T-helper 9 cell (primary cell): Measurements from ENCODE around the gene TBC1D14.

Experiments used
- DNase-seq: peaks from one replicate; pipeline ENCODE4 v3.0.0-alpha.2; 2020

TBC1D14 gene

DNA sequence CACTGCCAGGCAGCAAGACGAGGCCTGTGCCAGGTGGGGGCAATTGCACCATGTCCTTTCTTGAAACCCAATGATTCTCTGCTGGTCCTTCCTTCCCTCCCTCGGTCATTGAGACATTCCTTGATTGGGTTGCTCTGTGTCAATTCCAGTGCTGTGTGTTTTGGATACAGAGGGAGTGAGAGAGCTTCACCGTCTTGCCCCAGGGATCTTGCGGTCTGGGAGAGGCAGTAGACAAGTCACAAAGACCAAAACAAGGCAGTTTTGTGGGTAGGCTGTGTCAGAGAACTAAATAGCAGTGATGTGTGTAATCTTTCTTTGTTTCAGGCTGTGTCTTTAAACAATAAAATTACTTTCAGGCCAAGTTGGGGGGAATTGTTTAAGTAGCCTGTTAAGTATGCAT lies 94.7 kb downstream of the TBC1D14 start:
- DNase-seq: no peak

DNA sequence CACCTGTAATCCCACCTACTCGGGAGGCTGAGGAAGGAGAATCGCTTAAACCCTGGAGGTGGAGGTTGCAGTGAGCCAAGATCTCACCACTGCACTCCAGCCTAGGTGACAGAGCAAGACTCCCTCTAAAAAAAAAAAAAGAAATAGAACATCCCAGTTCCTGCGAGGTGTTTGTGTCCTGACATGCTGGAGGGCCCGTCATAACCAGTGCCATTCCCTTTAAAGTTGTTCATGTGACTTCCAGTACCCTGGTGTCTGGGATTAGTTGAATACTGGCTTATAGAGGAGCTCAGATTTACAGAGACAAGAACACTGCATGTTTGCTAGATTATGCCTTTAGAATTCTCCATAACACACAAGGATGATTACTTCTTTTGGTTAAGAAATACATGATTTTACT lies 95.9 kb downstream of the TBC1D14 start:
- no peak for DNase-seq

DNA sequence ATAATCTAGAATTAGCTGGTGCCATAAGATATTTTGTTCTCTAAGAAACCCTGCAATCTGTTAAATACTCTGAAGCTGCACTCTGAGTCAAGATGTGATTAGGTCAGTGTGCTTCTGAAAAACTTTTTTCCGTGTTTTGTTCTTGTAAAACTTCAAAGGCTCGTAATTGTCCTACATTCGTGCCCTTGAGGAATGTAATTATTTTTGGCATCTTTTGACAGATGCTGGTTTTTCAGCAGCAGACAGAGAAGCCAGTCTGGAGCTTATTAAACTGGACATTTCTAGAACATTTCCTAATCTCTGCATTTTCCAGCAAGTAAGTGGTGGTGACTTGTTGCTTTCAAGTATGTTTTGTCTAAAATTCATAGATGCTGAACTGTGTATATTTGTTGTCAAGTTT lies 96.8 kb downstream of the TBC1D14 start:
- no peak for DNase-seq

DNA sequence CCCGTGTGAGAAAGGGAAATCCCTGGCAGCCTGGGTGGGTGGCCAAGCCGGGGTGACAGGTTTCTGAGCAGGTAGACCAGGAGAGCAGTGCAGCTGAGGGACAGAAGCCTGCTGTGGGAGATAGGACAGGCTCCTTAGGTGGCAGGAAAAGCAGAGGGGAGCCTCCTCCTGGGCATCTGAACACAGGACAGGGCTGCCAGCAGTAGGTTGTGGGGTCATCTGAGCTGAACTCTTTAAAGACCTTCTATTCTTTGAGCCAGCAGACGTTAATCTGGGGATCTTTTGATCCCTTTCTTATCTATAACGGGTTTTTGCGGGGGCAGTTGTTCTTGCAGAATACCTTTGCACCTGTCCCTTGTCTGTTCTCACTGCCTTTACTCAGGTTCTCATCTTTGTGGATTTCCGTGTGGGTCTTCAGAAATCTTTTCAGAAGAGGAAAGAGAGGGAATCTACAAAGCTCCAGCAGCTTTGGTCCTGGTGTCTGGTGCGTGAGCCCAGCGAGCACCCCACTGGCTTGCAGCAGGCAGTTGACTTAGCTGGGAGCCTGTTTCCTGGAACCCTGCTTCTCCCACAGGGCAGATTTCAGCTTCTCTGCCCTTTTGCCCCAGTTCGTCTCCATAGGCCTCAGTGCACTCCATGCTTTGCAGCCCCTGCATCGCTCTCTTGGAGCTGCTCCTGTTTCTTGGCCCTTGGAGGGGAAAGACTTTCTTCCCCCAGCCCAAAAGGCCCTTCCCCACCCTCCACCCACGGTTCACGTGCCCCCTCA lies 97.7 kb downstream of the TBC1D14 start:
- DNase-seq: no peak

DNA sequence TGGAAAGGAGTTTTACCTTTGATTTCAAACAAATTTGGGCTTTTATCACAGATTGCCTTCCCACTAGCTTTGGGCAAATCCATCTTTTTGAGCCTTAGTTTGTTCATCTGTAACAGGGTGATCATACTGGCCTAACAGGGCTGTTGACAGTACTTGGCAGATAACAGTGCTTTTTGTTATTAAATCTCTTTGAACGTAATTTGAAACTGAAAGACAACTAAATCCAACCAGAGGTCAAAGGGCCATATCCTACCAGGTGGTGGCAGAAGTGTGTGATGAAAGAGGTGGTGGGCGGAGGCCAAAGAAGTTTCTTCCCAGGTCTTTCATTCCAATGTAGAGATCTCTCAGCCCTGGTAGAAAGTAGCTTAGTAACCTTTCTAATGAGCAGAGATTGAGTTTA lies 98.3 kb downstream of the TBC1D14 start:
- DNase-seq: no peak

DNA sequence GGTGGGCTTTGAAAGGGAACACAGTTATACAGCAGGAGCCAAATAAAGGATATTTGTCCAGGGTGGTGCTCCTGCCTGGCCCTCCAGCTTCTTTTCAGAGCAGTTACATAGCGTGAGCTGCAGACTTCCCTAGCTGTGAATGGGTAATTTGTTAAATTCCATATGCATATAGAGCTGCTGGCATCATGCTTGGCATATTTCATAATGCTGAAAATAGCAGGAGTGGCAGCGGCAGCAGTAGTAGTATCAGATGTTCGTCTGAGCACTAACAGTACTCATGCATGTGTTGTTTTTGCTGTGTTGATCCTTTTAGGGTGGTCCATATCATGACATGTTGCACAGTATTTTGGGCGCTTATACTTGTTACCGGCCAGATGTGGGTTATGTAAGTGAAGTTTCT lies 99.9 kb downstream of the TBC1D14 start:
- no peak for DNase-seq

DNA sequence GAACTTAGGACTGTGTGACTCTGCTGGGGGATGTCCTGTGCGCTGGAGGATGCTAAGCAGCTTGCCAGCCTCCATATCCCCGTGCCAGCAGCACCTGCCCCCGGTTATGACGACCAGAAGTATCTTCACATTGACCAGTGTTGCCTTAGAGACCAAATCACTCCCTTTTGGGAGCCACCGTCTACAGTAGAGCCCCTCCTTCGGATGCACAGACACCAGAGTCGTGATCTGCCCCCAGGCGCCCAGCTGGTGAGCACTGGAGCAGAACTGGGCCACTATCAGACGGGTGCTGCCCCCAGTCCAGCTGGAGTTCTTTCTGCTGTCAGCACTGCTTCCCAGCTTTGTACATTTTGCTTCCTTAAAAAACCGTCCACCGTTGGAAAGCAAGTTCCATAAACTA lies 103.5 kb downstream of the TBC1D14 start:
- no peak for DNase-seq

DNA sequence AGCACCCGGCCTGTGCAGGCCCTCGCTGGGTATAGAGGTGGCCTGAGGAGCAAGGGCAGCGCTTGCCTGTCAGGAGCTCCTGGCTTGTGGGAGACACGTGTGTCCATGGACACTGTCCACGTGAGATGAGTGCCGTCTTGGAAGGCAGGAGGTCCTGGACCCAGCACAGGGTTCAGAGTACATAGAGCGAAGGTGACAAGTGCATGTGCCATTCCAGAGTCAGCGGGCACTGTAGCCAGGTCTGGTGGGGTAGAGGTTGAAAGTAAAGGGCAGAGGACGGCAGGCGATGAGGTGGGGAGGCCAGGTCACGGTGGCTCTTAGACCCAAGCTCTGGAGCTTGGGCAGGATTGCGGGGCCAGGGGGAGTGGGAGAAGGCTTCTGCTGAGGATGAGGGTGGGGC lies 105.2 kb downstream of the TBC1D14 start:
- DNase-seq: no peak

DNA sequence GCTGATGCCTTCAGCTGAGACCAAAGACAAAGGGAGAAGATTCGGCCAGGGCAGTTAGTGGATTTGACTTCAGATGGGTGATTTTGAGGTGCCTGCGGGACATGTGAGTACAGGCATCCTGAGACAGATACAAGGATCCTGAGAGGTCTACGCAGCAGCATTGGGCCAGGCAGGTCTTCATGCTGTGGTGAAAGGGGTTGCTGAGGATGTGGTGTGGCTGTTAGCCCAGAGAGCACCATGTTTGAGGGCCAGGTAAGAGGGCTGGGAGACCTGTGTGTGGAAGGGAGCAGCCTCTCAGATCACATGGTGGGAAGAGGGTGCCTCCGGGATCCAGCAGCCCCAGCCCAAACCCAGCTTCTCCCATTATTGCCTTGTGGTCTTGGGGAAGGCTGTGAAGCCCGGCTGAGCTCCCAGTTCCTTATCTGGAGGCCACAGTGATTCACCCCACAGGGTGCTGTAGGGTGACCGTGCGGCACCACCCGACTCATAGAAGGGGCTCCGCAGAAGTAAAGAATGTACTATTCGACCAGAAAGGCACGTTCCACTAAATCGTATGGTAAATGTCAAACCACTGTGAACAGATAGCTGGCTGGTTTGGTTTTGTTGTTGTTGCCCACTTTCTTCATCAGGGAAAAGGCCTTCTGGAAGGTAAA lies 105.9 kb downstream of the TBC1D14 start:
- no peak for DNase-seq

DNA sequence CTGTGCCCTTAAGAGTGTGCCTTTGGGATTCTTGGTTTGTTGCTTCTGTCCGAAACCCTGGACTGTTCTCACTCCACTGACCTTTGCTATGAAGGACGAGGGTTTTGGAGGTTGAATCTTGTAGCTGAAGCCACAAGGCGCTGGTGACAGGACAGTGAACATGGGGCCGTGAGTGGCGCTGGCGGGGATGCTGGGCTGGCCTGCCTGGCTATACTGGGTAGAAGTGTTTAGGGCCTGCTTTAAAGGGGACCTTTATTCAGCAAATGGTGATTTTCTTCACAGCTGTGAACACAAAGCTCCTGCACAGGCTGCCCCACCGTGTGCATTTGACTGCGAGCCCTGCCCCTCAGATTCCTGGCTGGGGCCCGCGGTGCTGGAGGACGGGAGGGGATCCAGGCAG lies 106.5 kb downstream of the TBC1D14 start:
- no peak for DNase-seq

DNA sequence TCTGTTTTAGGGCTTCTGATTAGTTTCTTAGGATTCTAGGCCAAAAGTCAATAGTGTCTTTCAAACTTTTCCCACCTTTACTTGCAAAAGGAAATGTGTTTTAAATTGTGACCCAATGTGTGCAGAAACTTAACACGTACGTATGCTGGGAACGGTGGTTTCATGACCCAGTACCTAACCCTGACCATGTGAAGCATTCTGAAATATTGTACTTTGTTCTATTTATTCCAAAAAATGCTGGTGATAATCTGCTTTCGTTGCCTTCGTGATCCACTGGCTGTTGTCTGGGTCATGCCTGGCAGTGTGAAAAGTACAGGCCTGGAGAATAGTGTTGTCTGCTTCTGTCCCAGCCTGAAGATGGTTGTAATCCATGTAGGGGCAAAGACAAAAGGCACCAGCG lies 106.9 kb downstream of the TBC1D14 start:
- no peak for DNase-seq

DNA sequence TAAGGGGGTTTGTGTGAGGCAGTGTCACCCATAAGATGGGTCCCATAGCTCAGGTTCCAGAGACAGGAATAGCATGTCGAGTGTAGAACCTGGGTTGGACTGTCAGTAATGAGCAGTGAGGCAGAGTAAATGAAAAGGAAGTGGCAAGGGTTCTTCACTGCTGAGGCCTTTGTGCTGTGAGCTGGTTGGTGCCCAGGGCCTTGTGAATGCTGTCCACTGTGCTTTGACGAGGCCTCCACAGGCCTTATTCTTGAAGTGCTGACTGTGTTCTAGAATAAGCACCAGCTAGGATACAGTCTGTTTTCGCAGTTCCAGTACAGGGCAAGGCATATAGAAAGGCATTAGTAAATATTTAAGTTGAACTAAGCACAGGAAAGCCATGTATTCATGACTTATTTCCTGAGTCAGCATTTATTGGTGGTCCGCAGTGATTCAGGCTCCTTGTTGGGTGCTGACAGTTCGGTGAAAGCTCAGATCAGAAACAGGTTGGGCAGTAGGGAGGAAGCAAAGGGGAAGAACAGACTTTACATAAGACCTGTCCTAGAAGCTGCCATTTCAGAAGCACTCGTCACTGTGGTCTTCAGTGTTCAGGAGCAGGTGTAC lies 107.9 kb downstream of the TBC1D14 start:
- no peak for DNase-seq

DNA sequence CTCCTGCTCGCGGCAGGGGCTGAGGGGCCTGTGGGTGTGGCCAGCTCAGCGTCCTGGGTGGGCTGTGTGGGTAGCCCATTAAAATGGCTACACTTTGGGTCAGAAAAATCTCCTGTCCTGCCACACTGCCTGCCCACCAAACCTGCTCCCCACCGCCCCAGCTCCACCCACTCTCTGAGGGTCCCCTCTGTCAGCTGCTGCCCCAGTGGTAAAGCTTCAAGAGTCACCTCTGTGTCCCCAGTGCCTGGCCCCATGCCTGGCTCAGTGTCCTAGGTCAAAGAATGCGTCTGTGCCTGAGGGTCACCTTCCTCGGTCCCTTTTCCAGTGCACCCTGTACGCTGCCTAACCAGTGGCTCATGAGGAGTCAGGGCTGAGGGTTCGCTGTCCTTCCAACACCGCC lies 108.7 kb downstream of the TBC1D14 start:
- DNase-seq: no peak

DNA sequence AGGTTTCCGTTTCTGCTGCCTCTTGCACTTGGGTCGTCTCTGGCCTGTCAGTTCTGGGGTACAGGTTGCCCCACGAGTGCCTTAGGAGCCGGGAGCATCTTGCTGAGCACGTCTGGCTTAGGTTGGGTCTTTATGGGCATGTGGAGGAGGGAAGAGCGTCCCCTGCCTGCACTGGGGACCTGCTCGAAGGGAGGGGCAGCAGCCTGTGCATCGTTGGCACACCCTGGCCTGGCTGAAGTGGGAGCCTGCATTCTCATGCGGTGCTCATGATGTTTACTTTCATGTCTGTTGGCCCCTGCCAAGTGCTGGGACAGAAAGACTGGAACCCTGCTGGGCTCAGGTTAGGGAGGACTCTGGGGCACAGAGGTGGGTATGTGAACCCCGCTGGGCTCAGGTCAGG lies 109.7 kb downstream of the TBC1D14 start:
- no peak for DNase-seq

DNA sequence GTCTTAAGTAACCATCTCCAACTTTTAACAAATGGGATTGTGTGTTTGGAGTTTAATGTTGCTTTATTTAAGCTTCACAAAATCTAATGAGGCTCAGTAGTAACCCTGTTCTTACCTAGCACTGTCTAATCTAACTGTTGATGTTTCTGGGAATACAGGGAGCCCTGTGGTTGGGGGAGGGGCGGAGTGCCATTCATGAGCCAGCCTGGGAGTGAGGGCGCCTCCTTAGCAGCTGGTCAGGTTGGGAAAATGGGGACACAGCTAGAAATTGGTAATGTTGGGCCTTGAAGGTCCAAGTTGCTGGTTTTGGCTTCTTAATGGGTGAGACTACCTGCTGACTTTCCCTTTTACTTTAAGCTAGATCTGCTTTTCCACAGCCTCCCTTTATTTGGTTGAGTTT lies 110.7 kb downstream of the TBC1D14 start:
- DNase-seq: no peak

DNA sequence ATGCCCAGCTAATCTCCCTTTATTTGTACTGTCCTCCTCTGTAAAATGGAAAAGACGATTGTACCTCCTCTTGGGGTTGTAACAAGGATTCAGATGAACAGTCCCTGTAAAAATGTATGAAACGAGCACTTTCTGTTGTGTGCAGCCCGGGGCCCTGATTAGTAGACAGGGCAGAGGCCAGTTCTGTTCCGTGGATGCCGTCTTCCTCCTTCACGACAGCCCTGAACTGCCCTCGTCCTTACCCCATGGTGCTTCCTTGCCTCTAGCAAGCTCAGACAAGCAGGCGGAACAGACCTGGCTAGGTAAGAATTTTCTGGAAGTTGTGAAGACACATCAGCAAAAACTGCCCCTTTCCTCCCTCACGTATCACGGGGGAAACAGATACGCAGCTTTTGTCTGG lies 111.2 kb downstream of the TBC1D14 start:
- no peak for DNase-seq

DNA sequence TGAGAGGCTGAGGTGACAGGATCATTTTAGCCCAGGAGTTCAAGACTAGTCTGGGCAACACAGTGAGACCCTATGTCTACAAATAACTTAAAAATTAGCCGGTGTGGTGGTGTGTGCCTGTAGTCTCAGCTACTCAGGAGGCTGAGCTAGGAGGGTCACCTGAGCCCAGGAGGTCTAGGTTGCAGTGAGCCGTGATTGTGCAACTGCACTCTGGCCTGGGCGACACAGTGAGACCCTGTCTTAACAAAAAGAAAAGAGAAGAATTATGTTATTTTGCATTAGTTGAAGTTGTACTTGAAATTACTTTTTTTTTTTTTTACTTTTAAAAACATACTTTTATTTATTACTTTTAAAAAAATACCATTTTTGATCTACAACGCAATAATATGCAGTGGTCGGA lies 111.7 kb downstream of the TBC1D14 start:
- DNase-seq: no peak

DNA sequence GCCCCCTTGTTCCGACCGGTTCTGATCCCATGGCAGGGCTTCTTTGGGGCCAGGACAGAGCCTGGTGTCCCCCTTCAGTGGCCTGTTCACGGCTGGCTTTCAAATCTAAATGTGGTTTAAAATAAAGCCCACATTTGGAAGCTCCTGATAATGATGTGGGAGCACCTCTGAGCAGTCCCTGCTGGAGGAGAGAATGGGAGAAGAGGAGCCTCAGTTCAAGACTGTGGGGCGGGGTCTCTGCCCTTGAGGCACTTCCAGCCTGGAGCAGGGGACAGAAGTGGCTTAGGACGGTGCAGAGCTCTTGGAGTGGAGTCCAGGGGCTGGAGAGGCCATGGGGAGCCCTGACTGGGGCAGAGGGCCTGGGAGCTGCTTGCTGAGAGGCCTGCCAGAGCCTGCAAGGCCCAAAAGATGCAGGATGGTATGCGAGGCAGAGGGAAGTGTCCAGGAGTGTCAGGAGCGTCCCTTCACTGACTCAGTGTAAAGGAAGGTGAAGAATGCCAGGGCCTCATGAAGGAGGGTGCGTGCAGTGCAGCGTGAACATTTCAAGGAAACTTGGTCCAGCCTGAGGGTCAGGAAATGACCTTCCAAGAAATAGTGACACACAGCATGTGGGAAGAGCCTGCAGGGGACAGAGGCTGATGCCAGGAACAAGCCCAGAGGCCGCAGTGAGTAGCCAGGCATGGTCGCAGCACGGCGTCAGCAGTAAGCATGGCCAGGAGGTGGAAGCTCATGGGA lies 112.5 kb downstream of the TBC1D14 start:
- DNase-seq: no peak

DNA sequence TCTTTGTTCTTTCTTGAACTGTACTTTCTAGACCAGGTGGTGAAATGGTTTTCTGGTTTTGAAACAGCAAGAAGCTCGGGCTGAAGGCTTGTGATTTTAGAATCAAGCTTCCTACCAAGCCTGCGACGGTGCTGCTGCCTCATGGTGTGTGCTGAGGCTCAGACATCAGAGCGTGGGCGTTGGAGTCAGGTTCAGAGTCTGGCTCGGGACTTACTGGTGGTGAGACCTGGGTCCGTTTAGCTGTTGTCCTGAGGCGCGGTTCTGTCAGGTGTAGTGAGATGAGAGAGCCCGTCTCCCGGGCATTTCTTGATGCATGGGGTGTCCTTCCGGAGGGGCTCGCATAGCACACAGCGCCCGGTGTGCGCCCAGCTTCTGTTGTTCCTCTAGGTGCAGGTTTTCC lies 113.9 kb downstream of the TBC1D14 start:
- DNase-seq: no peak

DNA sequence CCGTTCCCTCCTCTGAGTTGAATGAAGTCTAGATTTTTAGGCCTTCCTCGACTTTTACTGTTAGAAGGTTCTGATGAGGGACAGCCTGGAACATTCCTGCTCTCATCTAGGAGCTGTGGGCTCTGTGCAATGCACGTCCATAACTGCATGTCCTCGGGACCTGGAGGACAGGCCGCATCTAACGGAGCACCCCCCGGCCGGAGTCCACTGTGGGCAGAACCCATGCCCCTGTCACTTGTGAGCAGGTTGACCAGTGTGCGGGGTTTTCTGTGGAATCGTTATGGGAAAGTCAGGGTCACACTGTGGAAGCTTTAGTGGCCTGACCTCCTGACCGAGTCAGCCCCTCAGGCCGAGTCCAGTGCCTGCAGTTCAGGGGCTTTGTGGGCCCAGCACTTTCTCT lies 114.3 kb downstream of the TBC1D14 start:
- no peak for DNase-seq

DNA sequence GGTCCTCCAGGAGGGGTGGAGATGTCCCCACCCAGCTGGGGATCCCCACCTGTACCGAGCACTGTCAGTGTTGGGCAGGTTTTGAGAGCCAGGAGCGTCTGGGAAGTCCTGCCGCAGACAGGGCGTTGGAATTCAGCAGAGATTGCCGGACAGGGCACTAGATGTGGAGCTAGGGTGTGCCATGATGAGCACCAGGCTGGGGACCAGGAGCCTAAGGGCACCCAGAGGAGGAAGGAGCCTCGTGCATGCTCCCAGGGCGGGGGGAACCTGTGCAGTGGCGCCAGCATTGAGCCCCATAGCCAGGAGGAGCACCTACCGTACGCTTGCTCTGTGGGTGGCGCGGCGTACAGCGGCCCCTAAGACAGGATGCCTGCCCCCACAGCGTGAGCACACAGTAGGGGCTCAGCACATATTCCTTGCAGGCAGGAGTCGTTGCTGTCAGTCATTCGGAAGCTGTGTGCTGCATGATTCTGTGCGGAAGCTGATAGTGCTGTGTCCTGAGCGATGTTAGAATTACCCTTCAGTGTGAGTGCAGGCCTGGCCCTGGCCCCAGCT lies 114.8 kb downstream of the TBC1D14 start:
- no peak for DNase-seq

DNA sequence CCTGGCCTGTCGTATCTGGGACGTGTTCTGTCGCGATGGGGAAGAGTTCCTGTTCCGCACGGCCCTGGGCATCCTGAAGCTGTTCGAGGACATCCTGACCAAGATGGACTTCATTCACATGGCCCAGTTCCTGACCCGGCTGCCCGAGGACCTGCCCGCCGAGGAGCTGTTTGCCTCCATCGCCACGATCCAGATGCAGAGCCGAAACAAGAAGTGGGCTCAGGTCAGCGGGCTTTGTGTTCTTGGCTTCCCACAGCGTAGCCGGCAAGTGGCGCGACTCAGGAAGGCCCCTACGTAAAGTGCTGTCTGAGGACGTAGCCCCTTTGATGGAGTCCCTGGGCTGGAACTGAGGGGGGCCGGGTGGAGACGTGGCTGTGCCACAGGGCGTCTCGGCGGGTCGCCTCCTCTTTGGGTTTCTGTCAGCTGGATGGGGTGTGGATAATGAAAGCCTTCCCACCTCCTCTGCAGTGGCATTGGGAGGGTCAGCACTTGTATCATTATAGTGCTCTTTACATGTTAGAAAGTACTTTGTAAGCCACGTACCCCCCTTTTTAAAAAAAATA lies 115.5 kb downstream of the TBC1D14 start:
- DNase-seq: no peak

DNA sequence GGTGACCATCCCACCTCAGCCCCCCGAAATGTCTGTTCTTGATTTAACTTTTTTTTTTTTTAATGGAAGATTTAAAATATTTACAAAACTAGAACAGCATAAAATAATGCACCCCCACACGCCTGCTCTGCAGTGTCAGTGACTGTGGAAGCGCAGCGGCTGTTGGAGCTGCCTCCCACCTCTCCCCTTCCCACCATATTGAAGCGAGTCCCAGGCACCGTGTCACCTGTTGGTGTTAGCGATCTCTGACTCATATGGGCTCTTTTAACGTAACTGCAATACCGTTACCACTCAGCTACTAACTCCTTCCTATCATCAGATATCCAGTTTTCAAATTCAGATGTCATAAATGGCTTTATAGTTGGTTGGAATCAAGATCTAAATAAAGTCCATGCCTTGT lies 116.5 kb downstream of the TBC1D14 start:
- DNase-seq: no peak
